ENCODE data around the gene TTLL3. TPM values are rescaled to one million over a fixed set of nuclear protein-coding genes. Genes with fewer than 3 reads are reported as not detected.

TTLL3 gene
- total RNA-seq, 1 donor from 2014 or later, result 18.8 TPM

DNA sequence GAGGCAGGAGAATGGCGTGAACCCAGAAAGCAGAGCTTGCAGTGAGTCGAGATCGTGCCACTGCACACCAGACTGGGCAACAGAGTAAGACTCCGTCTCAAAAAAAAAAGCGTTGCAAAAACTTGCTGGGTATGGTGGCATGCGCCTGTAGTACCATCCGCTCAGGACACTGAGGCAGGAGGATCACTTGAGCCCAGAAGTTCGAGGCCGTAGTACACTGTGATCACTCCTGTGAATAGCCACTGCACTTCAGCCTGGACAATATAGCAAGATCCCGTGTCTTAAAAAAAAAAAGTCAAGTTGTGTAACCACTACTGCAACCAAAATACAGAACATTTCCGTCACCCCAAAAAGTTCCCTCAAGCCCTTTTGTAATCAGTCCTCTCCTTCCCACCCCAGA lies 15.7 kb upstream of the TTLL3 start:
- DNase-seq (ENCODE audit: low read depth), result no peak
- TF ChIP-seq, protein P1, sequence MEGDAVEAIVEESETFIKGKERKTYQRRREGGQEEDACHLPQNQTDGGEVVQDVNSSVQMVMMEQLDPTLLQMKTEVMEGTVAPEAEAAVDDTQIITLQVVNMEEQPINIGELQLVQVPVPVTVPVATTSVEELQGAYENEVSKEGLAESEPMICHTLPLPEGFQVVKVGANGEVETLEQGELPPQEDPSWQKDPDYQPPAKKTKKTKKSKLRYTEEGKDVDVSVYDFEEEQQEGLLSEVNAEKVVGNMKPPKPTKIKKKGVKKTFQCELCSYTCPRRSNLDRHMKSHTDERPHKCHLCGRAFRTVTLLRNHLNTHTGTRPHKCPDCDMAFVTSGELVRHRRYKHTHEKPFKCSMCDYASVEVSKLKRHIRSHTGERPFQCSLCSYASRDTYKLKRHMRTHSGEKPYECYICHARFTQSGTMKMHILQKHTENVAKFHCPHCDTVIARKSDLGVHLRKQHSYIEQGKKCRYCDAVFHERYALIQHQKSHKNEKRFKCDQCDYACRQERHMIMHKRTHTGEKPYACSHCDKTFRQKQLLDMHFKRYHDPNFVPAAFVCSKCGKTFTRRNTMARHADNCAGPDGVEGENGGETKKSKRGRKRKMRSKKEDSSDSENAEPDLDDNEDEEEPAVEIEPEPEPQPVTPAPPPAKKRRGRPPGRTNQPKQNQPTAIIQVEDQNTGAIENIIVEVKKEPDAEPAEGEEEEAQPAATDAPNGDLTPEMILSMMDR (IDR thresholded peaks at IDR 0.05; ENCODE audit: insufficient read depth, low read length, poor library complexity, severe bottlenecking), result no peak
- H3K36me3 ChIP-seq (ENCODE audit: control insufficient read depth, insufficient read depth, low read length), result peaks cover 2% of the 10 kb centered on the region
- H3K27me3 ChIP-seq (ENCODE audit: control insufficient read depth, insufficient read depth, low read length), result no peaks in the 10 kb centered on the region
- H3K4me3 ChIP-seq (ENCODE audit: low read depth, low read length), result no peak overlapping the region

DNA sequence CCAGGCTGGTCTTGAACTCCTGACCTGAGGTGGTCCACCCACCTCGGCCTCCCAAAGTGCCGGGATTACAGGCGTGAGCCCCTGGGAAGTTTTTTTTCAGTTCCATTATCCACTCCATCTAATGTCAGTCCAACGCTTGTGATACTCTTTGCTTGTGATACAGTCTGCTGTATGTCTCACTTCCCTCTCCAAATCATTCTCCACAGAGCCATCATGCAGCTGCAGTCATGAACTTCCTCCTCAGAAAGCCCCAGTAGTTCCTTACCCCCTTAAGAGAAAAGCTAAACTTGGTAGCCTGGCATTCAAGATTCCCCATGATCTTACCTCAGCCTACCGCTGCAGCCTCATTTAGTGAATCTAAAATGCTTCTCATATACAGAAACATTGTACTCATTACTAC lies 14.9 kb upstream of the TTLL3 start:
- Histone ChIP-seq H3K4me3 (ENCODE audit: low read depth, low read length) (no peak overlapping the region), H3K36me3 (ENCODE audit: control insufficient read depth, insufficient read depth, low read length) (peaks cover 2% of the 10 kb centered on the region), H3K27me3 (ENCODE audit: control insufficient read depth, insufficient read depth, low read length) (no peaks in the 10 kb centered on the region)
- no peak for DNase-seq (ENCODE audit: low read depth)
- TF ChIP-seq, protein P1 (IDR thresholded peaks at IDR 0.05; ENCODE audit: insufficient read depth, low read length, poor library complexity, severe bottlenecking), result no peak

DNA sequence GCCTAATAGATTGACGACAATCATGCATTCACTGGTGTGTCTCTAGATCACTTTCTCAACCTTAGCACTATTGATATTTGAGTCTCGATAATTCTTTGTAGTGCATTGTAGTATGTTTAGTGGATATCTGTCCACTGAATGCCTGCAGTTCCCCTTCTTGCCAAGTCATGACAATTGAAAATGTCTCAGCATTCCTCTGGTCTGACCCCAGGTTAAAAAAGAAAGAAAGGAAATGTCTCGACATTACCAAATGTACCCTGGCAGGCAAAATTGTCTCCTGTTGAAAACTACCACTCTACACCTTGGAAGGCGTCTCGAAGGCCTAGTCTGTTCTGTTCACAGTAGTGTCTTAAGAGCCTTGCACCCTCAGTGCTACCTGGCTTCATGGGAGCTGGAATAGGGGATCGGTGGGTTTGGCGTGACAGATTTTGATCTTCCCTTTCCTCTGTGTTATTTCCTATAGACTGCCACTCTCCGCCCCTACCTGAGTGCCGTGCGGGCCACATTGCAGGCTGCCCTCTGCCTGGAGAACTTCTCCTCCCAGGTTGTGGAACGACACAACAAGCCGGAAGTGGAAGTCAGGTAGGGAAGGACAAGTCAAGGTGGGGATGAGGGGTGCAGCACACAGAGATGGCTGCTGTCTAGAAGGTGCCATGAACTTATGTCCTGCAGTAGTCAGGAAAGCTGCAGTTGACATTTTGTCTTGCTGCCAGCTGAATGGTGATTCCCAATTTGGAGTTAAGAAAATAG lies 12.7 kb upstream of the TTLL3 start:
- H3K27me3 ChIP-seq (ENCODE audit: control insufficient read depth, insufficient read depth, low read length), result no peaks in the 10 kb centered on the region
- DNase-seq (ENCODE audit: low read depth), result no peak
- no peak overlapping the region for H3K4me3 ChIP-seq (ENCODE audit: low read depth, low read length)
- TF ChIP-seq, protein P1 (IDR thresholded peaks at IDR 0.05; ENCODE audit: insufficient read depth, low read length, poor library complexity, severe bottlenecking), result no peak
- H3K36me3 ChIP-seq (ENCODE audit: control insufficient read depth, insufficient read depth, low read length), result peaks cover 4% of the 10 kb centered on the region

DNA sequence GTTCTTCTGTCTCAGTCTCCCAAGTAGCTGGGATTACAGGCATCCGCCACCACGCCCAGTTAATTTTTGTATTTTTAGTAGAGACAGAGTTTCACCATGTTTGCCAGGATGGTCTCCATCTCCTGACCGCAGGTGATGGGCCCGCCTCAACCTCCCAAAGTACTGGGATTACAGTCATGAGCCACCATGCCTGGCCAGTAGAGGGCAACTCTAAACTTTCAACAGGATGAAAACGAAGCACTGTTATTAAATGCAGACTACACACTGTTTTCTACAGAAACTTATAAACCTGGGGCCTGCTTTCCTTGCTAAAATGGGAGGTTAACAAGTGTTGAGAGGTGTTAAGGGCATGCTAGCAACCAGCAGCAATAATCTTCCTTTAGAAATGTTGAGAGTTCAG lies 9.5 kb upstream of the TTLL3 start:
- TF ChIP-seq, protein P1 (IDR thresholded peaks at IDR 0.05; ENCODE audit: insufficient read depth, low read length, poor library complexity, severe bottlenecking), result peak; percentile 24
- Histone ChIP-seq H3K36me3 (ENCODE audit: control insufficient read depth, insufficient read depth, low read length) (peaks cover 4% of the 10 kb centered on the region), H3K27me3 (ENCODE audit: control insufficient read depth, insufficient read depth, low read length) (no peaks in the 10 kb centered on the region), H3K4me3 (ENCODE audit: low read depth, low read length) (no peak overlapping the region)
- DNase-seq (ENCODE audit: low read depth), result no peak

DNA sequence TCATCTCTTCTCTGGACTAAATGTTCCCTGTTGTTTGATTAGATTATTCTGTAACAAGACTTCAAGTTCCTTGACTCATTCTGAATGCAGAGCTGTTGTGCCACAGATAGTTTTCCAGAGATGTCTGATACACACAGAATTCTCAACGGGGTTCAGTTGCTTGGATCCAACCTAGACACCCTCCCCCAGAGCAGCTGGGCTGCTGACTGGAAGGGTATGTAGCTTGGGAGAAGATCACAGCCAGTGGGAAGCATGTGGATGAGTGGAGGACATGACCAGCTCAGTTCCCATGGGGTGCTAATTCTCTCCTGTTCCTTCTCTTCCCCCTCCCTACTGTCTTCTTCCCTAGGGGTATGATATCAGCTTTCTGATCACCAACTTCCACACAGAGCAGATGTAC lies 6.6 kb upstream of the TTLL3 start:
- peaks cover 4% of the 10 kb centered on the region for H3K36me3 ChIP-seq (ENCODE audit: control insufficient read depth, insufficient read depth, low read length)
- H3K27me3 ChIP-seq (ENCODE audit: control insufficient read depth, insufficient read depth, low read length), result no peaks in the 10 kb centered on the region
- H3K4me3 ChIP-seq (ENCODE audit: low read depth, low read length), result no peak overlapping the region
- TF ChIP-seq, protein P1 (IDR thresholded peaks at IDR 0.05; ENCODE audit: insufficient read depth, low read length, poor library complexity, severe bottlenecking), result no peak
- DNase-seq (ENCODE audit: low read depth), result no peak

DNA sequence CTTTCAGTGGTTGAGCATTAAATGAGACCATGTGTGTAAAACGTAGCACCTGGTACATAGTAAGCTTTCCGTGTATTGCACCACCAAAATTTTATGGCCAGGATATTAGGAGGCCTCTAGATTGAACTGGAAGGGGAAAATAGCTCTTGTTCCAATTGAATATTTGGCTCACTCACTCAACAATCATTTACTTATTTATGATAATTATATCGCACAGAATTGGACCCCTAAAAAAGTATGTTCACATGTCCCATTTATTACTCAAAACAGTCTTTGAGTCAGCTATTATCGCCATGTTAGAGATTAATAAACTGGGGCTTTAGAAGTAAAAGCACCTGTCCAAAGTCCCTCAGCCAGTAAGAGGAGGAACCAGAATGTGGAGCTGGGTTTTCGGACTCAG lies 5.1 kb upstream of the TTLL3 start:
- DNase-seq (ENCODE audit: low read depth), result no peak
- TF ChIP-seq, protein P1 (IDR thresholded peaks at IDR 0.05; ENCODE audit: insufficient read depth, low read length, poor library complexity, severe bottlenecking), result no peak
- H3K36me3 ChIP-seq (ENCODE audit: control insufficient read depth, insufficient read depth, low read length), result peaks cover 4% of the 10 kb centered on the region
- H3K27me3 ChIP-seq (ENCODE audit: control insufficient read depth, insufficient read depth, low read length), result no peaks in the 10 kb centered on the region
- no peak overlapping the region for H3K4me3 ChIP-seq (ENCODE audit: low read depth, low read length)

Data from kidney epithelial cell (primary cell).